WTC11 (cell line): ENCODE measurements around the gene MUC3A. TPM values are rescaled to one million over a fixed set of nuclear protein-coding genes. Genes with fewer than 3 reads are reported as not detected.

Experiments used
- ATAC-seq: fragments of 200-7000 bp; cut with Tn5 transposase; 2 replicates; pipeline ENCODE4 v1.10.0; 2021; ENCODE audit warnings: mild to moderate bottlenecking, moderate library complexity
- CTCF ChIA-PET: fragments of 300-600 bp; sonication (Branson Sonifier 250); formaldehyde crosslinking; loops from one replicate; lab custom pipeline; 2021; ENCODE audit warnings: antibody characterized with exemption; lab: Charles Lee
- POLR2A ChIA-PET: fragments of 350-600 bp; sonication (Branson Sonifier 250); formaldehyde crosslinking; loops from one replicate; lab custom pipeline; 2021; ENCODE audit warnings: antibody characterized with exemption; lab: Charles Lee
- DNase-seq: peaks from one replicate; pipeline ENCODE4 v3.0.0; 2021; ENCODE audit warnings: low spot score
- H3K27ac Mint-ChIP-seq: 2 replicates; pipeline ENCODE4 v1.8.0; 2021; ENCODE audit warnings: mixed read lengths
- H3K27me3 Mint-ChIP-seq: 2 replicates; pipeline ENCODE4 v1.8.0; 2021; ENCODE audit warnings: low read depth, mild to moderate bottlenecking, moderate library complexity, mixed read lengths
- H3K36me3 Mint-ChIP-seq: 2 replicates; pipeline ENCODE4 v1.8.0; 2021; ENCODE audit warnings: mixed read lengths
- H3K4me1 Mint-ChIP-seq: 2 replicates; pipeline ENCODE4 v1.8.0; 2022; ENCODE audit warnings: mixed read lengths
- H3K4me3 Mint-ChIP-seq: 2 replicates; pipeline ENCODE4 v1.8.0; 2021; ENCODE audit warnings: mild to moderate bottlenecking, moderate library complexity, mixed read lengths
- H3K9me3 Mint-ChIP-seq: 2 replicates; pipeline ENCODE4 v1.8.0; 2021; ENCODE audit warnings: mixed read lengths
- CREB1 ChIP-seq: sonication (generic); formaldehyde crosslinking; IDR thresholded peaks from 2 replicates; pipeline ENCODE4 v1.8.0; 2023; ENCODE audit warnings: mild to moderate bottlenecking, missing genetic modification reagents
- E2F1 ChIP-seq: sonication (generic); formaldehyde crosslinking; IDR thresholded peaks from 2 replicates; pipeline ENCODE4 v1.8.0; 2022; ENCODE audit warnings: mild to moderate bottlenecking, missing genetic modification reagents
- EMX1 ChIP-seq: fragments of 250-450 bp; sonication (Bioruptor Pico); IDR thresholded peaks from 2 replicates; pipeline ENCODE4 v1.8.0; 2021; ENCODE audit warnings: mild to moderate bottlenecking
- ESRRA ChIP-seq: sonication (generic); formaldehyde crosslinking; IDR thresholded peaks from 2 replicates; pipeline ENCODE4 v1.8.1; 2022; ENCODE audit warnings: mild to moderate bottlenecking, missing genetic modification reagents, borderline replicate concordance
- FOXK1 ChIP-seq: sonication (generic); formaldehyde crosslinking; IDR thresholded peaks from 2 replicates; pipeline ENCODE4 v1.8.0; 2022; ENCODE audit warnings: mild to moderate bottlenecking, moderate library complexity, missing genetic modification reagents
- GABPB1 ChIP-seq: sonication (generic); formaldehyde crosslinking; IDR thresholded peaks from 2 replicates; pipeline ENCODE4 v1.8.1; 2023; ENCODE audit warnings: mild to moderate bottlenecking, missing genetic modification reagents
- GRHL2 ChIP-seq: fragments of 250-450 bp; sonication (Bioruptor Pico); IDR thresholded peaks from 2 replicates; pipeline ENCODE4 v1.8.0; 2022; ENCODE audit warnings: mild to moderate bottlenecking, moderate library complexity; ENCODE audit not compliant: insufficient replicate concordance, severe bottlenecking
- IRF1 ChIP-seq: sonication (generic); formaldehyde crosslinking; IDR thresholded peaks from 2 replicates; pipeline ENCODE4 v1.8.0; 2023; ENCODE audit warnings: missing genetic modification reagents
- KAT7 ChIP-seq: sonication (generic); formaldehyde crosslinking; IDR thresholded peaks from 2 replicates; pipeline ENCODE4 v1.8.1; 2023; ENCODE audit warnings: missing genetic modification reagents, mild to moderate bottlenecking, borderline replicate concordance
- MXD4 ChIP-seq: fragments of 250-450 bp; sonication (Bioruptor Pico); IDR thresholded peaks from 2 replicates; pipeline ENCODE4 v1.8.0; 2021; ENCODE audit warnings: mild to moderate bottlenecking, moderate library complexity, borderline replicate concordance
- SMAD4 ChIP-seq: sonication (generic); formaldehyde crosslinking; IDR thresholded peaks from 2 replicates; pipeline ENCODE4 v1.8.0; 2022; ENCODE audit warnings: mild to moderate bottlenecking, missing genetic modification reagents
- SP1 ChIP-seq: sonication (generic); formaldehyde crosslinking; conservative IDR thresholded peaks from 2 replicates; pipeline ENCODE4 v1.8.1; 2022; ENCODE audit warnings: missing genetic modification reagents
- TCF7 ChIP-seq: sonication (generic); formaldehyde crosslinking; IDR thresholded peaks from 2 replicates; pipeline ENCODE4 v1.8.0; 2022; ENCODE audit warnings: mild to moderate bottlenecking, low read depth, missing genetic modification reagents, moderate library complexity
- ZNF281 ChIP-seq: sonication (generic); formaldehyde crosslinking; IDR thresholded peaks from 2 replicates; pipeline ENCODE4 v1.8.0; 2023; ENCODE audit warnings: mild to moderate bottlenecking, missing genetic modification reagents
- ZNF671 ChIP-seq: fragments of 250-450 bp; sonication (Bioruptor Pico); IDR thresholded peaks from 2 replicates; pipeline ENCODE4 v1.8.0; 2021; ENCODE audit warnings: mild to moderate bottlenecking
- total RNA-seq: library from RNA; stranded (reverse); gene quantifications from 3 replicates; pipeline ENCODE4 v1.2.3, GENCODE V29; 2021
- TF ChIP-seq, protein P1 (sequence below): sonication (generic); formaldehyde crosslinking; IDR thresholded peaks from 2 replicates; pipeline ENCODE4 v1.8.1; 2023; ENCODE audit warnings: mild to moderate bottlenecking, missing genetic modification reagents, moderate library complexity
- TF ChIP-seq, protein P2 (sequence below): sonication (generic); formaldehyde crosslinking; IDR thresholded peaks from 2 replicates; pipeline ENCODE4 v1.8.1; 2023; ENCODE audit warnings: mild to moderate bottlenecking, missing genetic modification reagents
- TF ChIP-seq, protein P3 (sequence below): fragments of 250-450 bp; sonication (Bioruptor Pico); IDR thresholded peaks from 2 replicates; pipeline ENCODE4 v2.1.2; 2022; ENCODE audit warnings: mild to moderate bottlenecking, moderate library complexity
- TF ChIP-seq, protein P4 (sequence below): sonication (generic); formaldehyde crosslinking; IDR thresholded peaks from 2 replicates; pipeline ENCODE4 v1.8.0; 2022; ENCODE audit warnings: mild to moderate bottlenecking, missing genetic modification reagents
- TF ChIP-seq, protein P5 (sequence below): fragments of 250-450 bp; sonication (Bioruptor Pico); IDR thresholded peaks from 2 replicates; pipeline ENCODE4 v1.9.0; 2021; ENCODE audit warnings: moderate library complexity, mild to moderate bottlenecking, inconsistent platforms, borderline replicate concordance
- TF ChIP-seq, protein P6 (sequence below): sonication (generic); formaldehyde crosslinking; IDR thresholded peaks from 2 replicates; pipeline ENCODE4 v1.8.1; 2022; ENCODE audit warnings: low read depth, missing genetic modification reagents, borderline replicate concordance

Gene MUC3A
- total RNA-seq, 1 experiment from 2014 or later: 50.6 TPM

DNA sequence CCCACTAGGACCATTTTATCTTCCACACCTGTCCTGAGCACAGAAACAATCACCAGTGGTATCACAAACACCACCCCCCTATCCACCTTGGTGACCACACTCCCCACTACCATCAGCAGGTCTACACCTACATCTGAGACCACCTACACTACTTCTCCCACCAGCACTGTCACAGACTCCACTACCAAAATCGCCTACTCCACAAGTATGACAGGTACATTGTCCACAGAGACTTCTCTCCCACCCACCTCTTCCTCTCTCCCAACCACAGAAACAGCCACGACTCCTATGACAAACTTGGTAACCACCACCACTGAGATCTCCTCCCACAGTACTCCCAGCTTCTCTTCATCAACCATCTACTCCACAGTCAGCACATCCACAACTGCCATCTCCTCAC, 3.3 kb downstream of the MUC3A start:
- Mint-ChIP-seq H3K9me3 (no peaks in the 10 kb centered on the region), H3K27ac (no peak overlapping the region), H3K27me3 (no peaks in the 10 kb centered on the region), H3K4me1 (peaks cover 18% of the 10 kb centered on the region), H3K36me3 (no peaks in the 10 kb centered on the region), H3K4me3 (no peak overlapping the region)
- ChIA-PET CTCF (interaction anchor here (1.9 to 3.6 kb wide), 2 partner anchors 13 to 58 kb away, joined by 27 to 30 read pairs; partner anchors contain the start of gene ACHE), POLR2A (interaction anchor here (2.3 kb wide), 1 partner anchor 13 kb away, joined by 12 read pairs; no protein-coding TSS in a partner anchor)
- no peak for ATAC-seq
- no peak for DNase-seq
- no peak for TF ChIP-seq ZNF281

GRCh38 chr7:100957832-100958421, 8.6 kb downstream of the MUC3A start:
- POLR2A ChIA-PET: interaction anchor here (0.8 to 1.5 kb wide), 2 partner anchors 68 to 100 kb away, joined by 3 to 6 read pairs; partner anchors contain the start of gene UFSP1
- TF ChIP-seq IRF1 (CRISPR knock-in tag): no peak
- TF ChIP-seq, protein P1, sequence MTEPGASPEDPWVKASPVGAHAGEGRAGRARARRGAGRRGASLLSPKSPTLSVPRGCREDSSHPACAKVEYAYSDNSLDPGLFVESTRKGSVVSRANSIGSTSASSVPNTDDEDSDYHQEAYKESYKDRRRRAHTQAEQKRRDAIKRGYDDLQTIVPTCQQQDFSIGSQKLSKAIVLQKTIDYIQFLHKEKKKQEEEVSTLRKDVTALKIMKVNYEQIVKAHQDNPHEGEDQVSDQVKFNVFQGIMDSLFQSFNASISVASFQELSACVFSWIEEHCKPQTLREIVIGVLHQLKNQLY (CRISPR knock-in tag): no peak
- no peak for TF ChIP-seq MXD4
- no peak for TF ChIP-seq GABPB1 (CRISPR knock-in tag)
- no peak for TF ChIP-seq FOXK1 (CRISPR knock-in tag)
- TF ChIP-seq, protein P2, sequence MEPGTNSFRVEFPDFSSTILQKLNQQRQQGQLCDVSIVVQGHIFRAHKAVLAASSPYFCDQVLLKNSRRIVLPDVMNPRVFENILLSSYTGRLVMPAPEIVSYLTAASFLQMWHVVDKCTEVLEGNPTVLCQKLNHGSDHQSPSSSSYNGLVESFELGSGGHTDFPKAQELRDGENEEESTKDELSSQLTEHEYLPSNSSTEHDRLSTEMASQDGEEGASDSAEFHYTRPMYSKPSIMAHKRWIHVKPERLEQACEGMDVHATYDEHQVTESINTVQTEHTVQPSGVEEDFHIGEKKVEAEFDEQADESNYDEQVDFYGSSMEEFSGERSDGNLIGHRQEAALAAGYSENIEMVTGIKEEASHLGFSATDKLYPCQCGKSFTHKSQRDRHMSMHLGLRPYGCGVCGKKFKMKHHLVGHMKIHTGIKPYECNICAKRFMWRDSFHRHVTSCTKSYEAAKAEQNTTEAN (CRISPR knock-in tag): no peak
- Mint-ChIP-seq H3K36me3 (no peaks in the 10 kb centered on the region), H3K4me3 (no peak overlapping the region), H3K27me3 (peaks cover 3% of the 10 kb centered on the region), H3K4me1 (no peaks in the 10 kb centered on the region), H3K27ac (no peak overlapping the region), H3K9me3 (no peaks in the 10 kb centered on the region)
- DNase-seq (no peak), ATAC-seq (no peak)
- CTCF ChIA-PET: interaction anchor here (0.6 to 1.6 kb wide), 6 partner anchors 8 to 186 kb away, joined by 3 to 8 read pairs (median 5); partner anchors contain the start of gene ACHE

GRCh38 chr7:100959894-100960293, 10.6 kb downstream of the MUC3A start:
- Mint-ChIP-seq H3K9me3 (no peaks in the 10 kb centered on the region), H3K36me3 (no peaks in the 10 kb centered on the region), H3K4me3 (no peak overlapping the region), H3K27me3 (peaks cover 11% of the 10 kb centered on the region), H3K4me1 (peaks cover 3% of the 10 kb centered on the region), H3K27ac (no peak overlapping the region)
- ChIA-PET CTCF (no interaction called here), POLR2A (no interaction called here)
- DNase-seq (no peak), ATAC-seq (no peak)
- TF ChIP-seq, protein P3, sequence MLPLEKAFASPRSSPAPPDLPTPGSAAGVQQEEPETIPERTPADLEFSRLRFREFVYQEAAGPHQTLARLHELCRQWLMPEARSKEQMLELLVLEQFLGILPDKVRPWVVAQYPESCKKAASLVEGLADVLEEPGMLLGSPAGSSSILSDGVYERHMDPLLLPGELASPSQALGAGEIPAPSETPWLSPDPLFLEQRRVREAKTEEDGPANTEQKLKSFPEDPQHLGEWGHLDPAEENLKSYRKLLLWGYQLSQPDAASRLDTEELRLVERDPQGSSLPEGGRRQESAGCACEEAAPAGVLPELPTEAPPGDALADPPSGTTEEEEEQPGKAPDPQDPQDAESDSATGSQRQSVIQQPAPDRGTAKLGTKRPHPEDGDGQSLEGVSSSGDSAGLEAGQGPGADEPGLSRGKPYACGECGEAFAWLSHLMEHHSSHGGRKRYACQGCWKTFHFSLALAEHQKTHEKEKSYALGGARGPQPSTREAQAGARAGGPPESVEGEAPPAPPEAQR (CRISPR knock-in tag): no peak
- TF ChIP-seq, protein P4, sequence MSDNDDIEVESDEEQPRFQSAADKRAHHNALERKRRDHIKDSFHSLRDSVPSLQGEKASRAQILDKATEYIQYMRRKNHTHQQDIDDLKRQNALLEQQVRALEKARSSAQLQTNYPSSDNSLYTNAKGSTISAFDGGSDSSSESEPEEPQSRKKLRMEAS: no peak
- TF ChIP-seq ZNF671 (CRISPR knock-in tag) (no peak), SP1 (CRISPR knock-in tag) (no peak), GRHL2 (CRISPR knock-in tag) (no peak), EMX1 (CRISPR knock-in tag) (no peak), SMAD4 (CRISPR knock-in tag) (no peak), KAT7 (CRISPR knock-in tag) (no peak), ESRRA (no peak), TCF7 (no peak), E2F1 (CRISPR knock-in tag) (no peak), CREB1 (no peak)
- TF ChIP-seq, protein P5, sequence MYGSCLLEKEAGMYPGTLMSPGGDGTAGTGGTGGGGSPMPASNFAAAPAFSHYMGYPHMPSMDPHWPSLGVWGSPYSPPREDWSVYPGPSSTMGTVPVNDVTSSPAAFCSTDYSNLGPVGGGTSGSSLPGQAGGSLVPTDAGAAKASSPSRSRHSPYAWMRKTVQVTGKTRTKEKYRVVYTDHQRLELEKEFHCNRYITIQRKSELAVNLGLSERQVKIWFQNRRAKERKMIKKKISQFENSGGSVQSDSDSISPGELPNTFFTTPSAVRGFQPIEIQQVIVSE (CRISPR knock-in tag): no peak
- TF ChIP-seq, protein P6, sequence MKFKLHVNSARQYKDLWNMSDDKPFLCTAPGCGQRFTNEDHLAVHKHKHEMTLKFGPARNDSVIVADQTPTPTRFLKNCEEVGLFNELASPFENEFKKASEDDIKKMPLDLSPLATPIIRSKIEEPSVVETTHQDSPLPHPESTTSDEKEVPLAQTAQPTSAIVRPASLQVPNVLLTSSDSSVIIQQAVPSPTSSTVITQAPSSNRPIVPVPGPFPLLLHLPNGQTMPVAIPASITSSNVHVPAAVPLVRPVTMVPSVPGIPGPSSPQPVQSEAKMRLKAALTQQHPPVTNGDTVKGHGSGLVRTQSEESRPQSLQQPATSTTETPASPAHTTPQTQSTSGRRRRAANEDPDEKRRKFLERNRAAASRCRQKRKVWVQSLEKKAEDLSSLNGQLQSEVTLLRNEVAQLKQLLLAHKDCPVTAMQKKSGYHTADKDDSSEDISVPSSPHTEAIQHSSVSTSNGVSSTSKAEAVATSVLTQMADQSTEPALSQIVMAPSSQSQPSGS (CRISPR knock-in tag): no peak
